ENCODE measurements around the gene KCTD2. TPM values are rescaled to one million over a fixed set of nuclear protein-coding genes. Genes with fewer than 3 reads are reported as not detected.

Gene KCTD2
- total RNA-seq, 4 donors from 2014 or later = 25.3 to 37.7 (median 31.3) TPM

DNA sequence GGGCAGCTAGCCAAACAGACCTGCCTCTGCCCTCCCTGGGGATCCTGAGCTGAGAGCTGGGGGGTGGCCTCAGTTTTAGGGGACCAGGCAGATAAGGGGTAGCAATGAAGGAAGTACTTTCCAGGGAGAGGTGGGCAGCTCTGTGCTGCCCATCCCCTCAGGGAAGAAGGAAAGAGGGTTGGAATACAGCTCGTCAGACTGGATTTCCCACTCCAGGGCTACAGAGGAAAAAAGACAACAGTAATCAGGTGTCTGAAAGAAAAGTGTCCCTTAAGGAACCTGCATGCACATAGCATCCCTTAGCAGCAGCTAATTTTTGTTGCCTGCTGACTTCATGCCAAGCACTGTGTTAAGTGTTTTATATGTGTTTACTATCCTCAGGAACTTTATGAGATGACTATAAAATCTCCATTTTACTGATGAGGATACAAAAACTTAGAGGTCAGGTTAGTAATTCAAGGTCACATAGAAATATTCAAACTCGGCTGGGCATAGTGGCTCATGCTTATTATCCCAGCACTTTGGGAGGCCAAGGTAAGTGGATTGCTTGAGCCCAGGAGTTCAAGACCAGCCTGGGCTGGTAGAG lies 37.8 kb upstream of the KCTD2 start:
- no peak for TF ChIP-seq EP300 (IDR thresholded peaks at IDR 0.05)
- TF ChIP-seq POLR2AphosphoS5 (IDR thresholded peaks at IDR 0.05) = no peak
- TF ChIP-seq, protein P1, sequence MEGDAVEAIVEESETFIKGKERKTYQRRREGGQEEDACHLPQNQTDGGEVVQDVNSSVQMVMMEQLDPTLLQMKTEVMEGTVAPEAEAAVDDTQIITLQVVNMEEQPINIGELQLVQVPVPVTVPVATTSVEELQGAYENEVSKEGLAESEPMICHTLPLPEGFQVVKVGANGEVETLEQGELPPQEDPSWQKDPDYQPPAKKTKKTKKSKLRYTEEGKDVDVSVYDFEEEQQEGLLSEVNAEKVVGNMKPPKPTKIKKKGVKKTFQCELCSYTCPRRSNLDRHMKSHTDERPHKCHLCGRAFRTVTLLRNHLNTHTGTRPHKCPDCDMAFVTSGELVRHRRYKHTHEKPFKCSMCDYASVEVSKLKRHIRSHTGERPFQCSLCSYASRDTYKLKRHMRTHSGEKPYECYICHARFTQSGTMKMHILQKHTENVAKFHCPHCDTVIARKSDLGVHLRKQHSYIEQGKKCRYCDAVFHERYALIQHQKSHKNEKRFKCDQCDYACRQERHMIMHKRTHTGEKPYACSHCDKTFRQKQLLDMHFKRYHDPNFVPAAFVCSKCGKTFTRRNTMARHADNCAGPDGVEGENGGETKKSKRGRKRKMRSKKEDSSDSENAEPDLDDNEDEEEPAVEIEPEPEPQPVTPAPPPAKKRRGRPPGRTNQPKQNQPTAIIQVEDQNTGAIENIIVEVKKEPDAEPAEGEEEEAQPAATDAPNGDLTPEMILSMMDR (IDR thresholded peaks at IDR 0.05) = no peak
- TF ChIP-seq POLR2A (IDR thresholded peaks at IDR 0.05) = no peak
- H3K27ac ChIP-seq = peak overlapping the region; percentile 17
- H3K27me3 ChIP-seq = no peaks in the 10 kb centered on the region

DNA sequence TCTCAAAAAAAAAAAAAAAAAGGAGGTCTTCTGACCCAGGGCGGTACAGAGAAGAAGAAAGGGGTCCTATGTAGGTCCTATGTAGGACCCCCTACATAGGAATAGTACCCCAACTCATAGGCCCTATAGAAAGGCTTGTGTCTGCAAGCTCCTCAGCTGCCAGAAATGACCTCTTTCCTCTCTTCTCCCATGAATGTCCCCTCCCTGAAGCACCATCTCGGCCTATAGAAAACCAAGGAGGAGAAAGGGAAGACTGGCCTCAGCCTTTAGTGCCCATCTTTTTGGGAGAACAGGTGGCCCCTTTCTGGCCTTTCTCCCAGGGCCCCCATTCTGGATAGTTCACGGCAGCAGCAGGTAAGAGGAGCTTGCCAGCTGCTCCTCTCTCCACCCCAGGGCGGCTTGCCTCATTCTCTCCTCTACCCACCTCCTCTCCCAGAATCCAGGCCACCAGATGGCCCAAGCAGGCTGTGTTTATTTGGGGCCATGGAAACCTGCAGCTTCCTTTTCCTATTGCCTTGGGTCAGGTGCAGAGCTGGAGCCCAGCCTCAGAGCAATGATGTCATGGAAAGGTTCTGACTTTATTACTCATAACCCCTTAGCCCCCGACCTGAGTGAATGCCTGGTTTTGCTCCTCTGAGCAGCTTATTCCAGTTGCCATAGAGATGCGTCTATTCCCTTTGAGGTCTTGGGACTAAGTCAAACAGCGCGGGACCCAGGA lies 36.2 kb upstream of the KCTD2 start:
- TF ChIP-seq POLR2A (IDR thresholded peaks at IDR 0.05) (no peak), POLR2AphosphoS5 (IDR thresholded peaks at IDR 0.05) (no peak), EP300 (IDR thresholded peaks at IDR 0.05) (no peak)
- TF ChIP-seq, protein P1 (IDR thresholded peaks at IDR 0.05) = no peak
- no peaks in the 10 kb centered on the region for H3K27me3 ChIP-seq
- no peaks in the 10 kb centered on the region for H3K9me3 ChIP-seq
- no peaks in the 10 kb centered on the region for H3K36me3 ChIP-seq
- WGBS = 51% methylated on average over 8 of the region's 8 CpGs
- peak overlapping the region; percentile 94 for H3K27ac ChIP-seq
- H3K4me1 ChIP-seq = peaks cover 32% of the 10 kb centered on the region
- peak in 1 of 2 donors; percentile 83 for DNase-seq (ENCODE audit: low spot score in 2 of 2)
- H3K4me3 ChIP-seq = no peak overlapping the region

More for the DNA sequence above, 37.8 kb upstream of the KCTD2 start:
- no peak overlapping the region for H3K4me3 ChIP-seq
- H3K9me3 ChIP-seq = no peaks in the 10 kb centered on the region
- peaks cover 32% of the 10 kb centered on the region for H3K4me1 ChIP-seq
- H3K36me3 ChIP-seq = peaks cover 7% of the 10 kb centered on the region
- 61% methylated on average over 2 of the region's 2 CpGs for WGBS
- DNase-seq (ENCODE audit: low spot score in 2 of 2) = no peak

DNA sequence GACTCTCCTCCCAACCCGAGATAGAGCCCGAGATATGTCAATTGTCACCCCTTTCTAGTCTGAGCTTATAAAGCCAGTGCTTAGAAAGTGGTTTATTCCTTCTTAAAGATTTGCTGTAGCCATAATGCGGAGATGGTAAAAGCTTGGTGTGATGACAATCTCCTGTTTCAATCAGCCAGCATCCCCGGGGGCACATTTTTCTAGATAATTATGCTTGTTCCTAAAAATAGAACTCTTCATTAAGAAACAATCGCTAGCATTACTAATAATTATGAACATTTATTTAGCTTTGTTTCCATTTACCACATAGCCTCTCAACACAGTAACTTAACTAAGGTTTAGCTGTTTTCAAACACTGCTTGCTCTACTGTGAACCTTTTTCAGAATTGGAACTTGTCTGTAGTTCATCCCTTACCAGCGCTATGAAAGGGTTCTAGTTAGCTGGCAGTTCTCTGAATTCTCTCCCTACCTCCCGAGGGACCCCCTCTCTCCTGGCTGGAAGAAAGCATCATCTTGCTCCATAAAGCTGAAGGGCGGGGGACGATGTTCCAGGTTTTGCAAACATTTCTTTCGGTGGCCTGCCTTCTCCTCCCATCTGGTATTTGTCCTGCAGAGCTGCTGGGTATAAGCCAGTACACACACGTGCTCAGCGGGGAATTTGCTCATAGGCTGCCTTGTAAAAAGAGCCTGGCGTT lies 35.5 kb upstream of the KCTD2 start:
- no peaks in the 10 kb centered on the region for H3K9me3 ChIP-seq
- H3K27ac ChIP-seq = peak overlapping the region; percentile 94
- DNase-seq (ENCODE audit: low spot score in 2 of 2) = peak; percentile 89
- TF ChIP-seq, protein P1 (IDR thresholded peaks at IDR 0.05) = no peak
- TF ChIP-seq POLR2A (IDR thresholded peaks at IDR 0.05) = no peak
- TF ChIP-seq POLR2AphosphoS5 (IDR thresholded peaks at IDR 0.05) = no peak
- no peak for TF ChIP-seq EP300 (IDR thresholded peaks at IDR 0.05)
- 23% methylated on average over 13 of the region's 13 CpGs for WGBS
- no peaks in the 10 kb centered on the region for H3K27me3 ChIP-seq
- peaks cover 32% of the 10 kb centered on the region for H3K4me1 ChIP-seq
- H3K36me3 ChIP-seq = peaks cover 3% of the 10 kb centered on the region
- H3K4me3 ChIP-seq = peak overlapping the region; percentile 77

DNA sequence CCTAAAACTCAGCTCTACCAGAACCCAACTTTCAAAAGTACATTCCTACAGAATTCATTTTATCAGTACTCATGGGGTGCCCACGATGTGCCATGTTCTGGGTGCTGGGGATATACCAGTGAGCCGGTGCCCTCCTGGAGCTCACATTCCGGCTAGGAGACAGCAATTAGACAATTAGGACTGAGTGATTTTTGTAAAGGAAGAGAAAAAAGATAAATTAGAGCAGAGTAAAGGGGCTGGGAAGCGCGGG lies 35.0 kb upstream of the KCTD2 start:
- Histone ChIP-seq H3K9me3 (no peaks in the 10 kb centered on the region), H3K27ac (peak overlapping the region; percentile 94), H3K4me3 (peak overlapping the region; percentile 77), H3K4me1 (peaks cover 32% of the 10 kb centered on the region), H3K36me3 (peaks cover 7% of the 10 kb centered on the region), H3K27me3 (no peaks in the 10 kb centered on the region)
- no peak for DNase-seq (ENCODE audit: low spot score in 2 of 2)
- 4% methylated on average over 5 of the region's 5 CpGs for WGBS
- TF ChIP-seq, protein P1 (IDR thresholded peaks at IDR 0.05) = no peak
- TF ChIP-seq POLR2A (IDR thresholded peaks at IDR 0.05) = no peak

Data from suprapubic skin (tissue), 4 donors.